Thoracic aorta (tissue), 2 donors: ENCODE results near the gene CAMK2A. TPM values are rescaled to one million over a fixed set of nuclear protein-coding genes. Genes with fewer than 3 reads are reported as not detected.

ENCODE experiments used
- ATAC-seq: fragments of 150-250 bp; one replicate; pipeline ENCODE4 v1.8.0; 2017; ENCODE audit warnings: low read depth; ENCODE audit not compliant: insufficient number of reproducible peaks, low FRiP score
- DNase-seq: peaks from one replicate; pipeline ENCODE4 v3.0.0-alpha.2; 2020; ENCODE audit warnings: low spot score
- H3K27ac ChIP-seq, 2 donors: fragments of 200-600 bp; sonication (generic); 1 replicate in 1 of 2; 2 replicates in 1 of 2; pipeline ENCODE4 v1.5.1; 2016; ENCODE audit warnings: mild to moderate bottlenecking in 2 of 2, moderate library complexity in 2 of 2
- H3K27me3 ChIP-seq: fragments of 200-600 bp; sonication (generic); replicated peaks from 2 replicates; pipeline ENCODE4 v1.6.0; 2016; ENCODE audit warnings: mild to moderate bottlenecking; ENCODE audit not compliant: insufficient read depth
- H3K36me3 ChIP-seq: fragments of 200-600 bp; sonication (generic); one replicate; pipeline ENCODE4 v1.5.1; 2016
- H3K4me1 ChIP-seq, 2 donors: fragments of 200-600 bp; sonication (generic); 1 replicate in 1 of 2; 2 replicates in 1 of 2; pipeline versions ENCODE4 v1.5.1 to v1.6.0; 2016; ENCODE audit warnings: low read depth in 2 of 2, mild to moderate bottlenecking in 1 of 2; ENCODE audit not compliant: control insufficient read depth in 1 of 2
- H3K4me3 ChIP-seq: fragments of 200-600 bp; sonication (generic); 2 replicates; pipeline ENCODE4 v1.5.1; 2016; ENCODE audit warnings: mild to moderate bottlenecking
- H3K9me3 ChIP-seq: fragments of 200-600 bp; sonication (generic); 2 replicates; pipeline ENCODE4 v1.5.1; 2016
- CTCF ChIP-seq: fragments of 200-600 bp; sonication (generic); IDR thresholded peaks from one replicate; pipeline ENCODE4 v1.5.1; 2019; ENCODE audit warnings: antibody characterized with exemption
- total RNA-seq, 2 donors: library from RNA; depleted of rRNA; stranded (reverse); fragments of >200 nt; gene quantifications; one replicate each; pipeline versions ENCODE4 v1.1.0 to v1.2.3, GENCODE V29; 2016

CAMK2A gene
- total RNA-seq, 2 donors from 2014 or later, result 0.35 TPM; not detected in 1

GRCh38 chr5:150271923-150272322 lies 17.6 kb downstream of the CAMK2A start:
- H3K27me3 ChIP-seq, result no peaks in the 10 kb centered on the region
- H3K36me3 ChIP-seq, result no peaks in the 10 kb centered on the region
- ATAC-seq (no peak), DNase-seq (no peak)
- no peaks in the 10 kb centered on the region for H3K9me3 ChIP-seq
- no peaks in the 10 kb centered on the region for H3K4me1 ChIP-seq
- TF ChIP-seq CTCF, result no peak
- H3K27ac ChIP-seq, result no peak overlapping the region
- no peak overlapping the region for H3K4me3 ChIP-seq

GRCh38 chr5:150271296-150271692 lies 18.3 kb downstream of the CAMK2A start:
- Histone ChIP-seq H3K4me1 (no peaks in the 10 kb centered on the region), H3K36me3 (no peaks in the 10 kb centered on the region), H3K4me3 (no peak overlapping the region), H3K27ac (no peak overlapping the region), H3K9me3 (no peaks in the 10 kb centered on the region), H3K27me3 (no peaks in the 10 kb centered on the region)
- ATAC-seq (no peak), DNase-seq (no peak)
- no peak for TF ChIP-seq CTCF

GRCh38 chr5:150270541-150271295 lies 18.9 kb downstream of the CAMK2A start:
- no peak for ATAC-seq
- no peak for DNase-seq
- no peak for TF ChIP-seq CTCF
- H3K9me3 ChIP-seq, result no peaks in the 10 kb centered on the region
- H3K27ac ChIP-seq, result no peak overlapping the region
- no peaks in the 10 kb centered on the region for H3K36me3 ChIP-seq
- no peaks in the 10 kb centered on the region for H3K27me3 ChIP-seq
- no peak overlapping the region for H3K4me3 ChIP-seq
- H3K4me1 ChIP-seq, result no peaks in the 10 kb centered on the region

- TF ChIP-seq CTCF, result no peak
- no peak for DNase-seq
Measured at GRCh38 chr5:150266871-150267291, 22.7 kb downstream of the CAMK2A start.

GRCh38 chr5:150265870-150266383 lies 23.6 kb downstream of the CAMK2A start:
- DNase-seq, result no peak
- no peak for ATAC-seq
- no peak overlapping the region for H3K27ac ChIP-seq

More at GRCh38 chr5:150266871-150267291, 22.7 kb downstream of the CAMK2A start:
- H3K4me1 ChIP-seq, result peaks cover 0 to 6% of the 10 kb centered on the region in 2 donors
- H3K36me3 ChIP-seq, result no peaks in the 10 kb centered on the region
- no peak for ATAC-seq
- no peaks in the 10 kb centered on the region for H3K27me3 ChIP-seq
- no peaks in the 10 kb centered on the region for H3K9me3 ChIP-seq
- H3K4me3 ChIP-seq, result no peak overlapping the region
- H3K27ac ChIP-seq, result no peak overlapping the region

More at GRCh38 chr5:150265870-150266383, 23.6 kb downstream of the CAMK2A start:
- Histone ChIP-seq H3K9me3 (no peaks in the 10 kb centered on the region), H3K36me3 (no peaks in the 10 kb centered on the region), H3K4me1 (peaks cover 0 to 6% of the 10 kb centered on the region in 2 donors), H3K27me3 (no peaks in the 10 kb centered on the region), H3K4me3 (no peak overlapping the region)
- no peak for TF ChIP-seq CTCF
